ENCODE measurements around the gene PAX4.

The PAX4 gene

DNA sequence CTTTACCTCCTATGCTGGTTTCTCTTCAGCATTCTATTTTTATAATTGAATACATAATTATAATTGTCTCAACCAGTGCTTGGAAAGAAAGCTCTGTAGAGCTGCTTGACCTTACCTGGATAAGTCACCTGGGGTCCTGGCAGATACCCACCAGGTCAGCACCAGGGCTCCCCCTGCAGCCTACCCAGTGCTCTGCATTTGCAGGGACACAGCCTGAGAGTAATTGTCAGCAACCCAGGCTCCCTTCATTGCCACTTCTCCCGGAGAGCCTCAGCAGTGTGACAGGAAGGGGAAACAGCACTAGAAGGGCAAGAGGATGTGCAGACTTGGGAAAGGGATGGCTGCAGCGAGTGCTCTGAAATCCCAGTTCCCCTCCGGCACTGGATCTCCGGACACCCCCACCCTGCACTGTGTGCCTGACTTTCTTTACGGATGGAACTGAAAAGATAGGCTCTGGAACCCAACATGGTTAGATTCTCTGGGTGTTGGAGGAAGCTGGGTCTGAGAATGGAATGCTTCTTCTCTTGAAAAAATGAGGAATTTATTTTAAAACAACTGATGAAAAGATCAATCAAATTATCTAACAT, 11.4 kb upstream of the PAX4 start:
- DNase-seq (ENCODE audit: low read depth), result no peak

DNA sequence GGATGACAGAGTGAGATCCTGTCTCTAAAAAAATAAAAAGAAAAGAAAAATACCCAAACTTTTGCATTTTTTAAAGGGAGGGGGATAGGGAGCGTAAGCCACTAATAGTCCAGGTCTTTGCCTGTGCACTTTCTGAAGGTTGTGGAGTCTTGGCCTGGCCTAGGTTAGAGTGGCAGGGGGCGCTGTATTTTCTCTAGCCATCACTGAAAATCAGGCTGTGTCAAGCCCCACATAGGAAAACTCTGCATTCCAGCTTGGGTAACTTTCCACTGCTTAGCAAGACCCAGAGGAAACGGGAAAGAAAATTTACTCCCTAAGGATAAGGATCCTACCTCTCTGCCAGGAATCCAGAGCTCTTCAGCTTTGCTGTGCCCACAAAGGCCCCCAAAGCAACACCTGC, 10.5 kb upstream of the PAX4 start:
- no peak for DNase-seq (ENCODE audit: low read depth)

DNA sequence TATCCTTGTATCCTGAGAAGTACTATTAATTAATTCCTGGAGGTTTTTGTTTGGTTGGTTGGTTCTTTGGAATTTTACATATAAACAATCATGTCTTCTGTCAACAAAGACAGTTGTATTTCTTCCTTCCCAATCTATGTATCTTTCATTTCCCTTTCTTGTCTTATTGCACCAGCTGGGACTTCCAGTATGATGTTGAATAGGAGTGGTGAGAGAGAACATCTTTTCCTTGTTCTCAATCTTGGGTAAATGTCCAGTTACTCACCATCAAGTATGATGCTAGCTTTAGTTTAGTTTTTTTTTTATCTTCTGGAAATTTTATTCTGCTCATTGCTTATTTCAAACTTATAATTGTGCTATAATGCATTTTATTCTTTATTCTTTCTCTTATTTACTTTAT, 7.4 kb upstream of the PAX4 start:
- DNase-seq (ENCODE audit: low read depth), result no peak

DNA sequence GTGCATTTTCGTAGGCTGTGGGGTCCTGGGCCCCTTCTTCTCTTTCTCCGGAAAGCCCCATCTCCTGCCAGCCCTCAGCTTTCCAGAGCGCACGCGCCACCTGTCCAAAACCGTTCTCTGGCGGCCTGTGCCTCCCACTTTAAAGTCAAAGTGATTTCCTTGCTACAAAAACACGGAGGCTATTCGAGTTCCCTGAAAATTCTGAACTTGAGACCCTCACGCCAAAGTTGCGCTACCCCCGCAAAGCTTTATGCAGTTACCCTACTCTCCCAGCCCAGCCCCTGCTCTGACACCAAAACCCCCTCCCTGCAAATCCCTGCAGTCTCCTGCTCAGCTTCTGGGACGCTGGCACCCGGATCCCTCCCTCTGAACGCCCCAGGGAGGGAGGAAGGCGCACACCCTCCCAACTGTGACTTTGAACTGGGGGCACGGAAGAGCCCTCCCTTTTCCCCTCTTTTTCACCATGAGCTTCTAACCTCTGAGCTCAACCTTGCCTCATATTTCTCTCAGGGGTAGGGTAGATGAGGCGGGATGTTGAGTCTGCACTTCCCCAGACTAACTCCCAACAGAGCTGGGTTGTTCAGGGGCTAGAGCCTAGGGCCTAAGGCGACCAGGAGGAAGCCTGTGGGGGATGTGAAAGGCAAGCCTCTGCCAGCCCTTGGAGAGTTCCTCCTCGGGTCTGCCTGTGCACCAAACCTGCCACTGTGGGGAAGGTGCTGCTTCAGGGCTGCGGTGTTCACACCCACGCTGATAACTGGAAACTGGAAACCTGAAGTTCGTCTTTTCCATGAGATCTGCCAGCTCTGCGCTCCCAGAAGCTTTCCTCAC, 2.7 kb upstream of the PAX4 start:
- no peak for DNase-seq (ENCODE audit: low read depth)

DNA sequence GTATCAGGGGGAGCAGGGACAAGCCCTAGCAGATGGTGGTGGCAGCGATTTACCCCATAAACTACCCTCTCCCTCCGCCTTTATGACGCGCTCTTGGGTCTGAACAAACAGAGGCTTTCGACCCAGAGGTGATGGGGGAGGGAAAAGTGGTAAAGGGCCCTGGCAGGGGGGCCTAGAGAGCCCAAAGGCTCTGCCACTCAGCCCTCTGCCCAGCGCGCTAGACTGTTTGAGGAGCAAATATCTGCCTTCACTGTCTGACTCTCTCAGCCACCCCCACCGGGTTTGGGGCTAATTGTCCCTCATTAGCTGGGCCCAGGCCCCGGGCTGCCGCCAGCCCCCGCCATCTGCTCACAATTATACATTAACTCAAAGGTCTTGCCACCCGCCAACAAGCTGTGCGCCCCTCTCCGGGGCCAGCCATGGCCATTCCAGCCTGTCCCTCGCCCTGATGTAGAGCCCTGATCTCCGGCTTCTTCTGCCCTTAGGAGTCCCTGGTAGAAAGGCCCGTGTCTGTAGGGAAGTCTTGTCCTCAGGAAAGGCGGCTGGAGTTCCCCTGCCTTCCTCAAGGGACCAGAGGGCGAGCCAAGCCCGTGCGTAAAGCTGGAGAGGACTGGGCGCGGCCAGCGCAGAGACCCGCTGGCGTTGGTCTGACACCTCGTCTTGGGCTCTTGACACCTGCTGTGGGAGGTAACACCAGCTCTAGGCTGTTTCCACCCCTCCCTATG, 1.9 kb upstream of the PAX4 start:
- no peak for DNase-seq (ENCODE audit: low read depth)

DNA sequence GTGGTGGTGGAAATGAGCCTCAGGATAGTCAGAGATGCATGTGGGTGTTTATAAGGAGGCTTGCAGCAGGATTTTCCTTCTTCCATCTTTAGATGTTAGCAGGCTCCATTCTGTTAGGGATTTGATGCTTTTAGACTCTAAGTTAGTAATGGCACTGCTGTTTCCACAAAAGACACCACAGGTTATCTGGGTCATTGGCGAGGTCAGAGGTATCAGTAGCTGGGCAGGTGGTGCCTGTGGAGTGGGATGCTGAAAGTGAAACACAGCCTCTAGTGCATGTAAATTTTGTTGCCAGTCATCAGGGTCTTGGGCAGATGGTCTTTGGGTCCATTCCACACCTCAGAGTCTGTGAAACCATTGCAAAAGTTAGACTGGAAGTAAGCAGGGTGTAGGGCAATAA, 833 bp upstream of the PAX4 start:
- DNase-seq (ENCODE audit: low read depth), result no peak

DNA sequence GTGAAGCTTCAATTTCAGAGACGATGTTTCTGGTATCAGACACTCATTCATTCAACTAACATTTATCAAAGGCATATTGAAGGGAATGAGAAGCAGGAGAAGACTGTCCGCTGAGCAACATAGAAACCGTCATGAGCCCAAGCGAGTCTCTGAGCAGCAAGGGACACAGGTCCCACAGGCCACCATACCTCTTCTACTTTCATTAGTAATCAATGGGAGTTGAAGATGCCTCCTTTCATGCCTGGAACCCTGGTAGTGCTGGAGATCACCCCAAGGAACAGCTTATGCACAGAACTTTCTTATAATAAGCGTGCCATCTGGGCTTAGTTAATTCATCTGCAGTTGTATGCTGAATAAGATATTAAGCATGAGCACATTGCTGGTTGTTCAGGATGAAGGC, 1.2 kb downstream of the PAX4 start:
- no peak for DNase-seq (ENCODE audit: low read depth)

DNA sequence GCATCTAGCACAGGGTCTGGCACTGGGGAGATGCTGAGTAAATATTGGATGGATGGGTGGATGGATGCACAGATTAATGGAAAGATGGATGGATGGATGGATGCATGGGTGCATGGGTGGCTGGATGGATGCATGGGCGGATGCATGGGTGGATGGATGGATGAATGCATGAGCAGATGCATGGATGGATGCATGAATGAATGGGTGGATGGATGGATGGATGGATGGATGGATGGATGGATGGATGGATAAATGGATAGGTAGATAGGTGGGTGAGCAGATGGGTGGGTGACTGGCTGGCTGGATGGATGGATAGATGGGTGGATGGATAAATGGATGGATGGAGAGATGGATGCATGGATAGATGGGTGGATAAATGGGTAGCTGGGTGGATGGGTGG, 5.7 kb downstream of the PAX4 start:
- DNase-seq (ENCODE audit: low read depth), result no peak

DNA sequence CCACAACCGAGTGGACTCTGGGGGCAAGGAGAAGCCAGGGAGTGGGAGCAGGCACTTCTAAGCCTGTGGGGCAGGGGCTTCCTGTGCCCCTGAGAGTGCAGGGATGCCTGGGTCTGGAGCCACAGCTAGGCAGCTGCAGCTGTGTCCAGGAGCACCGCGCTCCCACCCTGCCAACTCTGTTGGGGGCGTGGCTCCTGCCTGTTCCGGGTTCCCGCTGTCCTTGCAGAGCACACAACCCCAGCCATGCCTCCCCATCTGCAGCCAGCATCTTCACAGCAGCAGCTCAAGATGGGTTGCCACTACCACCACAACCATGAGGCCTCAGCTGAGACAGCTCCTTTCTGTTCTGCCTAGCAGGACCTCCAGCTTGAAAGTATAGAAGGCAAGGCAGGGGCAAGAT, 8.6 kb downstream of the PAX4 start:
- DNase-seq (ENCODE audit: low read depth), result no peak

DNA sequence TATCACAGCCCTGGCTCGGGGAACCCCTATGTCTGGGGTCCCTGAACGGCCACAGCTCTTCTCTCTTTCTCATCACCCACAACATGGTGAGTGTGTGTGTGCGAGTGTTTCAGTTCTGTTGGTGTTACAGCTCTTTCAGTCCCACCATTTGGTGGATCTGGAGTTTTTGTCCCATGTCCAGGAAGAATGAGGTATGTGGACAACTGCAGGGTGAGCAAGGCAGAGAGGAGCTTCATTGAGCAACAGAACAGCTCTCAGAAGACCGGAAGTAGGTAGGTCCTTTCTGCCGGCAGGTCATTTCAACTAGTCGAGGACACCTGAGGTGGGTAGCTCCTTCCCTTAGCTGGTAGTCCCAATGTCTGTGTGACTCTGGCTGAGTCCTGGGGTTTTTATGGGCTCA, 9.5 kb downstream of the PAX4 start:
- no peak for DNase-seq (ENCODE audit: low read depth)

DNA sequence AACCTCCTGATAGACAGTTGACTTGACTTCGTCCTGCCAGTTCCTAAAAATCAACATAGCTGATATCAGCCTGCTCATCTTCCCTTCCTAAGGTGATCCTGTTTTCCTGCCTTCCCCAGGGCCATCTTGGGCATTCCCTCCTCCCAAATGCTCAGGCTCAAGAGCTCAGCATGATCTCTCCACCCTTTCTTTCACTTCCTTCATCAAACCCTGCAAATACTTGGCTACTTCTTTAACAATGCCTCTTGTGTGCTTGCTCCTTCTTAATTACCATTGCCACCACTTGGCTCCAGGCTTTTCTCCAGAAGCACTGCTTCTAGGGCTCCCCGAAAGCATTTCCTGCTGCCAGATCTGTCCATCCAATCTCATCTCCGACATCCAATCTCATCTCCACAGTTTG, 17.1 kb downstream of the PAX4 start:
- no peak for DNase-seq (ENCODE audit: low read depth)

DNA sequence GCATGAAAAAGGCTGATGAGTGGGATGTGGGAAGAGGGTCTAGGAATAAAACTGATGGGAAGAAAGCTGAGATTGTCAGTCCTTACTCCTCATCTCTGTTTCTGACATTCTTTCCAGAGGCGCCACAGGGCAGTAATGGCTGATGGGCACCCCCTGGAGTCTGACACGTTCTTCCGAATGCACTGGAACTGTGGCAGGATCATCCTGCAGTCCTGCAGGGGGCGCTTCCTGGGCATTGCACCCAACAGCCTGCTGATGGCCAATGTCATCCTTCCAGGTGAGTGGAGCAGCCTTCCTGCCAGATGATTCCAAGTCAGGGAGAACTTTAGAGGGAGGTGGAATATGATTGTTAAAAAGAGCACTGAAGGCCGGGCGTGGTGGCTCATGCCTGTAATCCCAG, 19.6 kb downstream of the PAX4 start:
- no peak for DNase-seq (ENCODE audit: low read depth)

DNA sequence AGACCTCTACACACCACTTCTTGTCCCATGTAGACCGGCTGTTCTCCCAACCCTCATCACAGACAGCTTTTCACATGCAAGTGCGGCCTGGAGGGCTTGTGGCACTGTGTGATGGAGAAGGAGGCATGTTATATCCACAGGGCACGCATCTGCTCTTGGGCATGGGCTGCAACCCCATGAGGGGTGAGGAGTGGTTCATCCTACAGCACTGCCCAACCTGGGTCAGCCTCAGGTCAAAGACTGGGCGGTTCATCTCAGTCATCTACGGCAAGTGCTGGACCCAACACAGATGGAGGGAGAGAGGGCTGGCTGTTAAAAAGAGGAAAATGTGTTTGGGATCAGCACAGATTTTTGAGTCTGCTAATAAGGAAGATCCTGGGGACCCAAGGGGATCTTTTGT, 22.2 kb downstream of the PAX4 start:
- DNase-seq (ENCODE audit: low read depth), result no peak

DNA sequence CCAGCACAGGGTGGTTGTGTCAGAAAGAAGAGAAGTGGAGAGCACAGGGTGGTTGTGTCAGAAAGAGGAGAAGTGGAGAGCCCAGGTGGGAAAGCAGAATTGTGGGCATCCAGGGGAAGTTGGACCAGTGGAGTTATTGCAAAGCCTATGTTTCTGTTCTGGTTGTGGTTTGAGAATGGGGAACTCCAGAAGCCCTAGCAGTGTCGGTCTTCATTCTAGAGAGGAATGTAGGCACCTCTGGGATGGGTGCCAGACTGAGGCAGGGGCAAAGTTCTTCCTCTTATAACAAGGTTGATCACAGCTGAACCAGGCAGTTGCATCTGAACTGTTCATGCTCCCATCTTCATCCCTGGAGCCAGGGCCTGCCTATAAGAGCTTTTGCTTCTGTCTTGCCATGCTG, 23.5 kb downstream of the PAX4 start:
- no peak for DNase-seq (ENCODE audit: low read depth)

DNA sequence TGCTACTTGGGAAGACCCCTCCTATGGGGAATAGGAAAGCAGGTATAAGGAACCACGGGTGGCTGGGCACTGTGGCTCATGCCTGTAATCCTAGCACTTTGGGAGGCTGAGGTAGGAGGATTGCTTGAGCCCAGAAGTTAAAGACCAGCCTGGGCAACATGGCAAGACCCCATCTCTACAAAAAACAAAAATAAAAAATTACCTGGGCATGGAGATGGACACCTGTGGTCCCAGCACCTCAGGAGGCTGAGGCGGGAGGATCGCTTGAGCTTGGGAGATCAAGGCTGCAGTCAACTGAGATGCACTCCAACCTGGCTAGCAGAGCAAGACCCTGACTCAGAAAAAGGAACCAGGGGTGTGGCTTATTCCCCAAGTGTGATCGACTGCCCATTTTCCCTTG, 25.4 kb downstream of the PAX4 start:
- no peak for DNase-seq (ENCODE audit: low read depth)

DNA sequence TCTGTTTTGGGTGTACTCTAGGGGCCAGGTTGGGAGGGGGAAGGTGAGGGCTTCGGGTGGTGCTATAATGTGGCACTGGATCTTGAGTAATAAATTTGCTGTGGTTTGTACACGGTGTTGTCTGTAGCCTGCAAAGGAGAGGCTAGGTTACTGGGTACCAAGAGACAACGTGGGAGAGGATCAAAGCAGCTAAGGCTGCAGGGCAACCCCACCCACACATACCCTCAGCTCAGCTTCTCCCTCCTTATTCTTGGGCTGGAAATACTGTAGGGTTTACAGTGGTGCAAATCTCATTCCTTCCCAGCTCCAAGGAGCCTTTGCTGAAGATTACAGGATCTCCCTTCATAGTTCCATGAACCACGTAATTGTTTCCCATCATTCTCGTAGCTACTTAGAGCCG, 26.4 kb downstream of the PAX4 start:
- no peak for DNase-seq (ENCODE audit: low read depth)

DNA sequence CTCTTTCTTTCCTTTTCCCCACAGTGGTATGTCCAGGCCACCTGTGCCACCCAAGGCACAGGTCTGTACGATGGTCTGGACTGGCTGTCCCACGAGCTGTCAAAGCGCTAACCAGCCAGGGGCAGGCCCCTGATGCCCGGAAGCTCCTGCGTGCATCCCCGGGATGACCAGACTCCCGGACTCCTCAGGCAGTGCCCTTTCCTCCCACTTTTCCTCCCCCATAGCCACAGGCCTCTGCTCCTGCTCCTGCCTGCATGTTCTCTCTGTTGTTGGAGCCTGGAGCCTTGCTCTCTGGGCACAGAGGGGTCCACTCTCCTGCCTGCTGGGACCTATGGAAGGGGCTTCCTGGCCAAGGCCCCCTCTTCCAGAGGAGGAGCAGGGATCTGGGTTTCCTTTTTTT, 26.8 kb downstream of the PAX4 start:
- DNase-seq (ENCODE audit: low read depth), result no peak

DNA sequence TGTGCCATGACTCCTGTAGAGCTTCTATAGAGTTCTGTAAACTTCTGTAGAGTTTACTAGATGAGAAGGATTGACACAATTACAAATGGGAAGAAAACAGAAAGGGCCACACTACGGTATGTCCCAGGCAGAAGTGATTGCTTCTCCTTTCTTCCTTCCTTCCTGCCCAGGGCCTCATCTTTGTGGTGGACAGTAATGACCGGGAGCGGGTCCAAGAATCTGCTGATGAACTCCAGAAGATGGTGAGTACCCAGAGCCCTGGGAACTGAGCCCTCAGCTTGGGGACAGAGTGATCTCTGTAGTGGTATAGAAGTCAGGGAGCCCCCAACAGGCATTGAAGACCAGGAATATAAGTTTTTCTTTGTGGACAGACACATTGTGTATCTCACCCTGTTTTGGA, 28.0 kb downstream of the PAX4 start:
- DNase-seq (ENCODE audit: low read depth), result no peak

DNA sequence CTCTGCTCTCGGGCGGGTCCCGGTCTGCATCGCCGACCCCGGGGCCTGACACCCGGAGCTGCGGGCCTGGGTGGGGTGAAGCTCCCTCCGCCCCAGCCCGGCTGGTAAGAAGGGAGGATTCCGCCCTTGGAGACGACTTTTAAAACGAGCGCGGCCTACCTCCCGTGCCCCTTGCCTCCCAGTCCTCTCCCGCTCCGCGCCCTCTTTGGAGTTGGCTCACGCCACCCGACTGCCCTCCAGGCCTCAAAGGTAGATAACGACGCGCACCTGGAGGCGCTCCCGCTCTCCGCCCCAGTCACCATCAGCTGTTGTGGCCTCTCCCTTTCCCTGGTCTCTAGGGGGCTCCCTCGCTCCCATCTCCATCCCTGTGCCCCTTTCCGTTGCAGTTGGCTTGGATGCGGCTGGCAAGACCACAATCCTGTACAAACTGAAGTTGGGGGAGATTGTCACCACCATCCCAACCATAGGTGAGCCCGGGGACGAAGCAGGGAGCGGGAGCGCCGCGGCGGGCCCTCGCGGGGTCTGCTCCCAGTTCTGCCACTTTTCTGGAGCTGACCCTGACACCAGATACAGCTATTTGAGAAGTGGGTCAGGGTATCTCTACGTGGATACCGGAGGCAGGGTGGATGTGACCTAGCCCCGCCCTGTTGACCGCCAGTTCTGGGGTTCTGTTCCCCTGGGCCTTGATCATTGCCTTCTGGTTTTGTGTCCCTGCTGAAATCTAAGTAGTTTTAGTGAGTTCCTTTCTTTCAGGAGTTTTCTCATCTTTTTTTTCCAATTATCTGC, 29.1 kb downstream of the PAX4 start:
- no peak for DNase-seq (ENCODE audit: low read depth)

DNA sequence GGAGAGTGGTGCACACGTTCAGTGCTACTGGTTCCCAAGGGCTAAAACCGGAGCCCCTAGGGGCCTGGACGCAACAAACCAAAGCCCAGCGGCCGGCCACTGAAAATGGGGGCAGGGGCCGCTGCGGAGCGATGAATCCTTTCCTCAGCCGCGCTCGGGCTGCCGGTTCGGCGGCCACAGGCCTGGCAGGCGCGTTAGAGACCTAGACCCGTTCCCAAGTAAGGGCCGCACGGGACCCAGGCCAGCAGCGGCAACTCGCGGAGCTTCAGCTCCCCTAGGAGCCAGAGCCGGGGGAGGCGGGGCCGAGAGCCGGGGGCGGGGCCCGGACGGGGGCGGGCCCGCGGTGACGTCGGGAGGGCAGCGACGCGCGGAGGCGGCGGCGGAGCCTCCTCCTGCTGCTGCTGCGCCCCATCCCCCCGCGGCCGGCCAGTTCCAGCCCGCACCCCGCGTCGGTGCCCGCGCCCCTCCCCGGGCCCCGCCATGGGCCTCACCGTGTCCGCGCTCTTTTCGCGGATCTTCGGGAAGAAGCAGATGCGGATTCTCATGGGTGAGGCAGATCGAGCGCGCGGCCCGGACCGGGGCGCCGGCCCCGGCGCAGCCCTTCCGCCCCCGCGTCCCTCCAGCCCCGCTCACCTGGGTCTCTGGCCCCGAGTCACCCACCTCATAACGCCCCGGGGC, 29.8 kb downstream of the PAX4 start, which contains the start of gene ARF5:
Gene ARF5 (plus strand): TSS at position 393 of the 678 bp plus-strand sequence. CDS start 88 bp downstream, at position 481.
- peak; percentile 81 for DNase-seq (ENCODE audit: low read depth)

DNA sequence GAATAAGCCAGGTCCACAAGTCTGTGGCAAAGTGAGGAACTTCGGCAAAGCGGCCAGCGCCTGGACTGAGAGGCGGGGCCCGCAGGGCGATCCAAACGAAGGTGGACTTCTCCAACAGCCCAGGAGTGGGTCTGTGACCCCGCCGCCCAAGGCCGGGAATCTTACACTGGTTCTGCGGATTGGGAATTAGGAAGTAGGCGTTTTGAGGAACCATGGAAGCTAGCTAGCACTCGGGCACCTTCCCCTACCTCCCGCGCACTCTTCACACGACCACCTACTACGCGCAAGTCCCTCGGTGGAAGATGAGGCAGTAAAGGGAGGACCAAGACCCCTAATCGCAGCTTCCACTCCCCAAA, 30.3 kb downstream of the PAX4 start:
- DNase-seq (ENCODE audit: low read depth), result no peak

DNA sequence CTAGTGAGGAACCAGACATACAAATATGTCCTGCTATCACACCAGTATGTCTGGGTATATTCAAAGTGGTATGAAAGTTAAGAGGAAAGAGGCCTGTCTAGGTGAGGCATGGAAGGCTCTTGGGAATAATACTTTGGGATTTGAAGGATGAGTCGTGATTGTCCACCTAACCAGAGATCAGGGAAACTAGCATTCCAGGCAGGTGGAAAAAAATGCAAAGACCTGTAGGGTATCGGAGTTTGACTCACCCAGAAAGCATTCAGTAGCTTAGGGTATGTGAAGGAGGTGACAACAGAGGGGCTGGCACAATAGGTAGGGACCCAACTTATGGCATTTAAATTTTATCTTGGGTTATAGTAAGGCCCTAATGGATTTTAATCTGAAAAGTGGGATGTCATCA, 31.6 kb downstream of the PAX4 start:
- no peak for DNase-seq (ENCODE audit: low read depth)
